Fibroblast of lung (primary cell): Measurements from ENCODE around the gene MPDU1. TPM values are rescaled to one million over a fixed set of nuclear protein-coding genes. Genes with fewer than 3 reads are reported as not detected.

ENCODE experiments used
- DNase-seq, 2 donors: peaks; one replicate each; pipeline versions ENCODE4 v3.0.0 to v3.0.0-alpha.2; 2010; ENCODE audit warnings: low read depth in 2 of 2
- H2AFZ ChIP-seq: 2 replicates; pipeline ENCODE4 v1.5.1; 2012; ENCODE audit warnings: low read length, control low read depth, inconsistent platforms
- H3K27ac ChIP-seq: 2 replicates; pipeline ENCODE4 v1.5.1; 2011; ENCODE audit warnings: low read length, control low read depth; ENCODE audit not compliant: insufficient read depth
- H3K27me3 ChIP-seq: 2 replicates; pipeline ENCODE4 v1.5.1; 2011; ENCODE audit warnings: mild to moderate bottlenecking, low read length; ENCODE audit not compliant: control insufficient read depth, insufficient read depth
- H3K36me3 ChIP-seq: 2 replicates; pipeline ENCODE4 v1.5.1; 2011; ENCODE audit warnings: low read length; ENCODE audit not compliant: control insufficient read depth, insufficient read depth
- H3K4me1 ChIP-seq: 2 replicates; pipeline ENCODE4 v1.5.1; 2011; ENCODE audit warnings: low read length; ENCODE audit not compliant: control insufficient read depth, insufficient read depth; ENCODE audit errors: extremely low read depth
- H3K4me2 ChIP-seq: 2 replicates; pipeline ENCODE4 v1.5.1; 2011; ENCODE audit warnings: low read length, control low read depth; ENCODE audit not compliant: insufficient read depth; ENCODE audit errors: extremely low read depth
- H3K4me3 ChIP-seq, 4 experiments: fragments of 200-600 bp in 1 of 4; sonication (generic) in 1 of 4; replicated peaks in 1 of 4; 2 replicates each; pipeline ENCODE4 v1.5.1; 2011 to 2016; ENCODE audit warnings: low read length in 4 of 4, low read depth in 3 of 4, mild to moderate bottlenecking in 3 of 4, control low read depth in 2 of 4, inconsistent platforms in 1 of 4, mixed read lengths in 1 of 4; ENCODE audit not compliant: insufficient read depth in 1 of 4; ENCODE audit errors: control extremely low read depth in 1 of 4
- H3K79me2 ChIP-seq: 2 replicates; pipeline ENCODE4 v1.5.1; 2012; ENCODE audit warnings: mild to moderate bottlenecking, low read length, inconsistent platforms; ENCODE audit not compliant: control insufficient read depth, insufficient read depth
- H3K9ac ChIP-seq: 2 replicates; pipeline ENCODE4 v1.5.1; 2011; ENCODE audit warnings: mild to moderate bottlenecking, low read length, control low read depth; ENCODE audit not compliant: insufficient read depth
- H3K9me3 ChIP-seq: 2 replicates; pipeline ENCODE4 v1.5.1; 2012; ENCODE audit warnings: low read depth, low read length; ENCODE audit not compliant: control insufficient read depth, insufficient read depth
- H4K20me1 ChIP-seq: 2 replicates; pipeline ENCODE4 v1.5.1; 2011; ENCODE audit warnings: low read length; ENCODE audit not compliant: control insufficient read depth, insufficient read depth; ENCODE audit errors: extremely low read depth
- CTCF ChIP-seq, 2 donors: IDR thresholded peaks in 1 of 2; conservative IDR thresholded peaks in 1 of 2; 1 replicate in 1 of 2; 2 replicates in 1 of 2; pipeline ENCODE4 v1.5.1; 2011 to 2012; ENCODE audit warnings: low read length in 2 of 2, control low read depth in 1 of 2, inconsistent platforms in 1 of 2, low read depth in 1 of 2, mild to moderate bottlenecking in 1 of 2
- EZH2 ChIP-seq: IDR thresholded peaks from 2 replicates; pipeline ENCODE4 v1.5.1; 2012; ENCODE audit warnings: low read length, control low read depth, mild to moderate bottlenecking; ENCODE audit errors: missing control alignments
- polyA plus RNA-seq, 2 donors: library from polyadenylated mRNA; depleted of rRNA in 1 of 2; stranded (reverse) in 1 of 2; unstranded in 1 of 2; fragments of >200 nt; gene quantifications; 2 replicates each; pipeline ENCODE4 v1.2.1, GENCODE V29; 2011 to 2012; ENCODE audit warnings: missing spikeins in 1 of 2
- total RNA-seq: library from RNA; depleted of rRNA; stranded (reverse); fragments of >200 nt; gene quantifications from 2 replicates; pipeline ENCODE4 v1.2.1, GENCODE V29; 2014

The MPDU1 gene
- total and polyA plus RNA-seq, 2 donors (not counting 1 experiment from before 2014, with no cell fraction given) = 51.9 to 107 TPM

- Histone ChIP-seq H2AFZ (no peak overlapping the region), H3K4me3 (peak overlapping the region in 3 of 4 experiments; percentile 19 to 43 (median 26)), H3K27me3 (no peaks in the 10 kb centered on the region), H3K4me1 (peaks cover 48% of the 10 kb centered on the region), H3K36me3 (peaks cover 29% of the 10 kb centered on the region), H4K20me1 (no peaks in the 10 kb centered on the region), H3K4me2 (peak overlapping the region; percentile 94), H3K27ac (peak overlapping the region; percentile 78), H3K79me2 (peaks cover 25% of the 10 kb centered on the region), H3K9me3 (no peaks in the 10 kb centered on the region), H3K9ac (peak overlapping the region; percentile 47)
- TF ChIP-seq EZH2 (no peak), CTCF (conservative IDR thresholded peaks at IDR 0.05 in 1 of 2, IDR thresholded peaks at IDR 0.05 in 1 of 2; ENCODE audit: low read depth in 1 of 2, low read length in 2 of 2) (peak; percentile 75 to 79)
- DNase-seq = peak; percentile 75 to 85
These were observed 5.7 kb downstream of the MPDU1 start for GRCh38 chr17:7589204-7589868.

GRCh38 chr17:7589891-7590691 lies 6.4 kb downstream of the MPDU1 start, which contains the start of gene SOX15:
SOX15 (minus strand) TSS chr17:7590094; CDS start chr17:7589676, 418 bp downstream.
- TF ChIP-seq CTCF (conservative IDR thresholded peaks at IDR 0.05 in 1 of 2, IDR thresholded peaks at IDR 0.05 in 1 of 2; ENCODE audit: low read depth in 1 of 2, low read length in 2 of 2) (no peak), EZH2 (no peak)
- peak within 1 kb of the TSS; percentile 78 for H3K27ac ChIP-seq
- DNase-seq = peak in 1 of 2 donors; percentile 59

GRCh38 chr17:7590743-7591142 lies 7.1 kb downstream of the MPDU1 start:
- Histone ChIP-seq H3K79me2 (peaks cover 14% of the 10 kb centered on the region), H3K27ac (peak overlapping the region; percentile 56), H3K4me1 (peaks cover 46% of the 10 kb centered on the region), H3K4me2 (peak overlapping the region; percentile 44), H3K9ac (no peak overlapping the region), H3K36me3 (peaks cover 36% of the 10 kb centered on the region), H2AFZ (no peak overlapping the region), H4K20me1 (no peaks in the 10 kb centered on the region), H3K27me3 (no peaks in the 10 kb centered on the region), H3K9me3 (no peaks in the 10 kb centered on the region), H3K4me3 (no peak overlapping the region)
- DNase-seq = peak; percentile 51 to 76
- TF ChIP-seq CTCF (conservative IDR thresholded peaks at IDR 0.05 in 1 of 2, IDR thresholded peaks at IDR 0.05 in 1 of 2; ENCODE audit: low read depth in 1 of 2, low read length in 2 of 2) (no peak), EZH2 (no peak)

More at GRCh38 chr17:7589891-7590691, 6.4 kb downstream of the MPDU1 start, which contains the start of gene SOX15:
- Histone ChIP-seq H3K36me3 (peaks cover 32% of the 10 kb centered on the region), H3K4me2 (peak within 1 kb of the TSS; percentile 94), H3K4me1 (peaks cover 48% of the 10 kb centered on the region), H2AFZ (no peak within 1 kb of the TSS), H3K79me2 (peaks cover 20% of the 10 kb centered on the region), H4K20me1 (no peaks in the 10 kb centered on the region), H3K9me3 (no peaks in the 10 kb centered on the region), H3K4me3 (peak within 1 kb of the TSS in 3 of 4 experiments; percentile 19 to 43 (median 26)), H3K9ac (peak within 1 kb of the TSS; percentile 47), H3K27me3 (no peaks in the 10 kb centered on the region)
